Measurements from ENCODE around the gene KIAA1210. TPM values are rescaled to one million over a fixed set of nuclear protein-coding genes. Genes with fewer than 3 reads are reported as not detected.
"Not testable (repeated sequence)": the region's sequence is repeated elsewhere in the genome, so short reads cannot be mapped to it uniquely, and the experiment has no call there.

KIAA1210 gene
- total RNA-seq, 4 donors from 2014 or later: 0.08 to 0.11 TPM; not detected in 2

GRCh38 chrX:119036107-119037029 lies 91.2 kb downstream of the KIAA1210 start:
- no peak overlapping the region for H3K4me3 ChIP-seq (ENCODE audit: low read depth, poor library complexity, severe bottlenecking)
- WGBS, 2 donors: 82 to 87% methylated on average over 4 of the region's 4 CpGs
- DNase-seq (ENCODE audit: low spot score in 2 of 2): no peak
- intact Hi-C loops (cut with DNase I; ENCODE audit: low total_unique reads): no loop called here
- TF ChIP-seq CTCF (IDR thresholded peaks at IDR 0.05) (no peak), POLR2A (IDR thresholded peaks at IDR 0.05) (no peak)

DNA sequence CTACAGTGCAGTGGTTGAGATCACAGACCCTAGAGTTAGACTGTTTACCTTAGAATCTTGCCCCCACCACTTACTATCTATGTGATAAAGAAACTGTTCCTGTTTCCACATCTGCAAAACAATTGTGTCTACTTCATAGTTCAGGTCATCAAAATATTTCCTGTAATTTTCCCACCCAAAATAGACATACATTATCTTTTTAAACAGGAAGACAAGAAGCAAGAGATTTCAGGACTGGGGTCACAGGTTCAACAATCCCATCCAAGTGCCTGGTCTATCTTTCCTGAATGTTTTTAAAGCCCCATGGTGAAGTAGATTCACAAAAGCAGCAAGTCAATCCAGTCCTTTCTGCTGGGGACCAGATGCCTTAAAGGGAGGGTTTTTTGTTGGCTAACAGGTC lies 96.6 kb downstream of the KIAA1210 start:
- TF ChIP-seq CTCF (IDR thresholded peaks at IDR 0.05) (no peak), POLR2A (IDR thresholded peaks at IDR 0.05) (no peak)
- no peak for DNase-seq (ENCODE audit: low spot score in 2 of 2)
- H3K4me3 ChIP-seq (ENCODE audit: low read depth, poor library complexity, severe bottlenecking): no peak overlapping the region
- intact Hi-C loops (cut with DNase I; ENCODE audit: low total_unique reads): no loop called here

GRCh38 chrX:119029656-119030055 lies 98.0 kb downstream of the KIAA1210 start:
- H3K4me3 ChIP-seq (ENCODE audit: low read depth, poor library complexity, severe bottlenecking); intact Hi-C loops (cut with DNase I; ENCODE audit: low total_unique reads); DNase-seq (ENCODE audit: low spot score in 2 of 2): not testable (repeated sequence)
- WGBS, 2 donors: 94 to 100% methylated on average over 1 to 10 of the region's 10 CpGs

DNA sequence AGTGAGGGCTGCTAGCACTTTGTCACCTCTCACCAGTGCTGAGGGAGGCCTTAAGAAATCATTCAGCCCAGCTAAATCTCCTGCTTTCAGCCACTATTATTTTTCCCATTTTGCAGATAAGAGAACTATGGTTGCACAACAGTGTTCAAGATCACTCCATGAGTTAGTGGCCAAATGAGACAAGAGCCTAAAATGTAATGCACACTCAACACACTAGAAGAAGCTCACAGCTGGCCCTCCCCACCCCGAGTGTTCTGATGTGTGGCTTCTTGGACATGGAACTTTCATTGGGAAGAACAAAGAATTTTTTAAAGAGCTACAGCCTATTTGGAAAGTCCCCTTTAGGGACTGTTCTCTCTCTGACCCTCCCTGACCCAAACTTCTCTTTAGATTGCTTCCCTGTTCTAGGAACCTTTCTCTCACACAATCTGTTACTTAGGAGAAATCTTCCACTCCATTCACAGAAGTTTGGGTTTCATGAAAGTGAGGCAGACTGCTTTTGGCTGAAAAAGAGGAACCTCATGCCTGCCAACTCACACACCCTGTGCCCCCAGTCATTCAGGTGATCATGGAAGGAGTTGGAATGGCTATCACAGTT lies 98.8 kb downstream of the KIAA1210 start:
- intact Hi-C loops (cut with DNase I; ENCODE audit: low total_unique reads): no loop called here
- no peak for DNase-seq (ENCODE audit: low spot score in 2 of 2)
- WGBS, 2 donors: 42 to 62% methylated on average over 1 of the region's 1 CpG
- no peak overlapping the region for H3K4me3 ChIP-seq (ENCODE audit: low read depth, poor library complexity, severe bottlenecking)
- TF ChIP-seq POLR2A (IDR thresholded peaks at IDR 0.05): no peak

Other genes with a start within 250 kb of the KIAA1210 start
- 1 to 10 TPM; 1.8 to 3.2 (median 2.7) TPM for gene LONRF3, start 153.2 kb downstream of the KIAA1210 start, total RNA-seq
- gene CT47C1, start 54.8 kb downstream of the KIAA1210 start, total RNA-seq: not detected
- gene PGRMC1, start 108.5 kb upstream of the KIAA1210 start, total RNA-seq: 100 to 1,000 TPM in 2 of 4 donors, 10 to 100 TPM in 2; 63.3 to 122 (median 96.2) TPM